GM23338 (cell line): ENCODE measurements around the gene SLC44A4. TPM values are rescaled to one million over a fixed set of nuclear protein-coding genes. Genes with fewer than 3 reads are reported as not detected.
"Not testable (repeated sequence)": the region's sequence is repeated elsewhere in the genome, so short reads cannot be mapped to it uniquely, and the experiment has no call there.

Source experiments
- ATAC-seq: fragments of 200-7000 bp; cut with Tn5 transposase; 3 replicates; pipeline ENCODE4 v1.9.1; 2020
- DNase-seq: peaks from one replicate; pipeline ENCODE4 v3.0.0-alpha.2; 2015; ENCODE audit warnings: low spot score
- H2AFZ ChIP-seq: fragments of 200-600 bp; sonication (generic); 2 replicates; pipeline ENCODE4 v1.8.0; 2016; ENCODE audit warnings: antibody characterized with exemption, mild to moderate bottlenecking, moderate library complexity
- H3F3A ChIP-seq: fragments of 200-600 bp; sonication (generic); replicated peaks from 2 replicates; pipeline ENCODE4 v1.8.0; 2017; ENCODE audit warnings: antibody characterized with exemption, mixed run types, low read depth
- H3K27ac ChIP-seq: fragments of 200-600 bp; sonication (generic); 2 replicates; pipeline ENCODE4 v1.6.1; 2016; ENCODE audit warnings: low read depth
- H3K27me3 ChIP-seq: fragments of 200-600 bp; sonication (generic); 2 replicates; pipeline ENCODE4 v1.8.0; 2016; ENCODE audit warnings: mild to moderate bottlenecking, mixed run types, moderate library complexity; ENCODE audit not compliant: insufficient read depth
- H3K36me3 ChIP-seq: fragments of 200-600 bp; sonication (generic); 2 replicates; pipeline ENCODE4 v1.8.0; 2016; ENCODE audit warnings: mild to moderate bottlenecking; ENCODE audit not compliant: insufficient read depth
- H3K4me1 ChIP-seq: fragments of 200-600 bp; sonication (generic); 2 replicates; pipeline ENCODE4 v1.8.0; 2016; ENCODE audit warnings: mild to moderate bottlenecking, moderate library complexity; ENCODE audit not compliant: insufficient read depth
- H3K4me2 ChIP-seq: fragments of 200-600 bp; sonication (generic); 2 replicates; pipeline ENCODE4 v1.7.1; 2017; ENCODE audit warnings: mixed run types
- H3K4me3 ChIP-seq: fragments of 200-600 bp; sonication (generic); 2 replicates; pipeline ENCODE4 v1.6.1; 2016; ENCODE audit warnings: mixed run types
- H3K79me2 ChIP-seq: fragments of 200-600 bp; sonication (generic); replicated peaks from 2 replicates; pipeline ENCODE4 v1.8.0; 2017; ENCODE audit warnings: mild to moderate bottlenecking; ENCODE audit not compliant: insufficient read depth
- H3K9me2 ChIP-seq: fragments of 200-600 bp; sonication (generic); 2 replicates; pipeline ENCODE4 v1.8.0; 2017; ENCODE audit not compliant: insufficient read depth
- H4K20me1 ChIP-seq: fragments of 200-600 bp; sonication (generic); replicated peaks from 2 replicates; pipeline ENCODE4 v1.8.0; 2017; ENCODE audit warnings: mild to moderate bottlenecking; ENCODE audit not compliant: insufficient read depth
- H3K27ac Mint-ChIP-seq: 2 replicates; pipeline ENCODE4 v1.8.0; 2020; ENCODE audit warnings: inconsistent platforms, mild to moderate bottlenecking, moderate library complexity, mixed read lengths
- H3K27me3 Mint-ChIP-seq: 3 replicates; pipeline ENCODE4 v1.8.0; 2022; ENCODE audit warnings: low read depth, mild to moderate bottlenecking, moderate library complexity, mixed read lengths, inconsistent platforms; ENCODE audit not compliant: insufficient read depth, poor library complexity
- H3K36me3 Mint-ChIP-seq: 3 replicates; pipeline ENCODE4 v1.8.0; 2021; ENCODE audit warnings: low read depth, mild to moderate bottlenecking, inconsistent platforms, moderate library complexity, mixed read lengths
- H3K4me1 Mint-ChIP-seq: 3 replicates; pipeline ENCODE4 v1.8.0; 2020; ENCODE audit warnings: mild to moderate bottlenecking, inconsistent platforms, mixed read lengths
- H3K4me3 Mint-ChIP-seq: 3 replicates; pipeline ENCODE4 v1.8.0; 2021; ENCODE audit warnings: moderate library complexity, mild to moderate bottlenecking, inconsistent platforms, mixed read lengths
- H3K9me3 Mint-ChIP-seq: 3 replicates; pipeline ENCODE4 v1.8.0; 2020; ENCODE audit warnings: moderate library complexity, mild to moderate bottlenecking, inconsistent platforms, mixed read lengths
- EZH2phosphoT487 ChIP-seq: fragments of 200-600 bp; sonication (generic); IDR thresholded peaks from one replicate; pipeline ENCODE4 v1.8.1; 2018; ENCODE audit warnings: antibody characterized with exemption; ENCODE audit not compliant: unreplicated experiment
- ZNF462 ChIP-seq: fragments of 250-450 bp; sonication (Bioruptor Pico); IDR thresholded peaks from 2 replicates; pipeline ENCODE4 v1.5.0; 2020; ENCODE audit warnings: mild to moderate bottlenecking, moderate library complexity
- polyA plus RNA-seq: library from polyadenylated mRNA; unstranded; fragments of >200 nt; fragmentation: Nextera tagmentation; extraction: Ambion mirVana; gene quantifications from 2 replicates; pipeline ENCODE4 v1.2.1, GENCODE V29; 2016
- total RNA-seq: library from RNA; depleted of rRNA; stranded (reverse); fragments of >200 nt; shearing (Covaris generic); gene quantifications from 2 replicates; pipeline ENCODE4 v1.2.3, GENCODE V29; 2014

SLC44A4 gene
- total and polyA plus RNA-seq, 2 experiments from 2014 or later: 1.1 to 3.7 TPM

- TF ChIP-seq ZNF462 (CRISPR knock-in tag): no peak
Observed at GRCh38 chr6:31907158-31907813, 28.5 kb upstream of the SLC44A4 start (continued).

GRCh38 chr6:31906727-31907126 is 27.9 kb upstream of the SLC44A4 start:
- H3K4me1 ChIP-seq: peaks cover 17% of the 10 kb centered on the region
- not testable (repeated sequence) for ATAC-seq, H3F3A ChIP-seq, H3K9me3 Mint-ChIP-seq, H4K20me1 ChIP-seq, H3K9me2 ChIP-seq, H3K27ac ChIP-seq, H3K79me2 ChIP-seq, H3K36me3 Mint-ChIP-seq, H3K27me3 ChIP-seq, H3K36me3 ChIP-seq, DNase-seq
- H3K4me2 ChIP-seq: peak overlapping the region; percentile 70
- peak overlapping the region; percentile 78 for H2AFZ ChIP-seq
- H3K4me3 Mint-ChIP-seq: peak overlapping the region; percentile 49; the same call in 2 of the 3 replicates
- H3K4me1 Mint-ChIP-seq: peaks cover 16% of the 10 kb centered on the region
- H3K27me3 Mint-ChIP-seq: peaks cover 13% of the 10 kb centered on the region
- 0 out of 2 replicates have a peak overlapping the region, but pooled peaks have one; percentile 1 for H3K4me3 ChIP-seq
- H3K27ac Mint-ChIP-seq: peak overlapping the region; percentile 38; the same call in 1 of the 2 replicates

- Mint-ChIP-seq H3K27ac (peak overlapping the region; percentile 38), H3K4me3 (peak overlapping the region; percentile 49), H3K4me1 (peaks cover 16% of the 10 kb centered on the region), H3K36me3 (no peaks in the 10 kb centered on the region; the same call in 2 of the 3 replicates), H3K9me3 (no peaks in the 10 kb centered on the region), H3K27me3 (peaks cover 13% of the 10 kb centered on the region)
- ATAC-seq (peak; percentile 57), DNase-seq (peak; percentile 70)
- H3K27me3 ChIP-seq: no peaks in the 10 kb centered on the region
- no peak overlapping the region for H3K27ac ChIP-seq
- no peaks in the 10 kb centered on the region for H4K20me1 ChIP-seq
- H3K4me1 ChIP-seq: peaks cover 17% of the 10 kb centered on the region
- no peaks in the 10 kb centered on the region for H3K36me3 ChIP-seq
- H3K9me2 ChIP-seq: no peaks in the 10 kb centered on the region
- peak overlapping the region; percentile 70 for H3K4me2 ChIP-seq
- peaks cover 7% of the 10 kb centered on the region; the same call in 1 of the 2 replicates for H3F3A ChIP-seq
- H3K79me2 ChIP-seq: no peaks in the 10 kb centered on the region
- H2AFZ ChIP-seq: peak overlapping the region; percentile 78
- H3K4me3 ChIP-seq: 0 out of 2 replicates have a peak overlapping the region, but pooled peaks have one; percentile 1
- TF ChIP-seq EZH2phosphoT487 (no peak), ZNF462 (CRISPR knock-in tag) (no peak)
Observed at GRCh38 chr6:31906122-31906521, 27.3 kb upstream of the SLC44A4 start.
